ENCODE results near the gene RASSF8.

GRCh38 chr12:25970082-25970481, 11.6 kb downstream of the RASSF8 start:
- TF ChIP-seq HMG20A (CRISPR knock-in tag; conservative IDR thresholded peaks at IDR 0.05) (no peak), HCFC1 (IDR thresholded peaks at IDR 0.05; ENCODE audit: low read depth, low read length) (no peak), NRF1 (conservative IDR thresholded peaks at IDR 0.05 in 1 of 2, IDR thresholded peaks at IDR 0.05 in 1 of 2) (no peak), FOSL1 (tag; conservative IDR thresholded peaks at IDR 0.05) (no peak), PCBP2 (IDR thresholded peaks at IDR 0.05; ENCODE audit: low read depth, low read length, poor library complexity, severe bottlenecking) (no peak), ZNF212 (CRISPR knock-in tag; IDR thresholded peaks at IDR 0.05) (no peak), CTCF (IDR thresholded peaks at IDR 0.05 in 2 of 3, conservative IDR thresholded peaks at IDR 0.05 in 1 of 3; ENCODE audit: insufficient read depth in 2 of 3, low read depth in 1 of 3, low read length in 3 of 3) (no peak), CLOCK (CRISPR knock-in tag; IDR thresholded peaks at IDR 0.05; ENCODE audit: borderline replicate concordance) (no peak), ZNF232 (CRISPR knock-in tag; IDR thresholded peaks at IDR 0.05) (no peak), STAG1 (CRISPR knock-in tag; IDR thresholded peaks at IDR 0.05; ENCODE audit: borderline replicate concordance) (no peak), SFPQ (IDR thresholded peaks at IDR 0.05; ENCODE audit: low read depth, low read length) (no peak), FOXJ3 (CRISPR knock-in tag; IDR thresholded peaks at IDR 0.05) (no peak), REST (IDR thresholded peaks at IDR 0.05; ENCODE audit: borderline replicate concordance) (no peak), REST (CRISPR knock-in tag; IDR thresholded peaks at IDR 0.05; ENCODE audit: low read depth) (no peak)
